K562 (cell line): ENCODE results near the gene PPIL1. TPM values are rescaled to one million over a fixed set of nuclear protein-coding genes. Genes with fewer than 3 reads are reported as not detected.

Source experiments
- ADNP ChIP-seq: fragments of 200-800 bp; sonication (Bioruptor generic); IDR thresholded peaks from 2 replicates; pipeline ENCODE4 v1.6.1; 2016; ENCODE audit warnings: missing genetic modification characterization, missing compliant biosample characterization
- BCOR ChIP-seq: fragments of 450-650 bp; IDR thresholded peaks from 2 replicates; pipeline ENCODE4 v1.6.1; 2016
- BDP1 ChIP-seq: IDR thresholded peaks from 3 replicates; pipeline ENCODE4 v1.6.1; 2011; ENCODE audit not compliant: insufficient read length, insufficient read depth
- BRD4 ChIP-seq: fragments of 200-600 bp; sonication (generic); IDR thresholded peaks from 2 replicates; pipeline ENCODE4 v1.6.1; 2017; ENCODE audit warnings: inconsistent platforms
- CEBPG ChIP-seq, 3 experiments: fragments of 200-800 bp in 1 of 3; sonication (Bioruptor generic) in 1 of 3; sonication (generic) in 1 of 3; formaldehyde crosslinking in 1 of 3; IDR thresholded peaks in 2 of 3; conservative IDR thresholded peaks in 1 of 3; 2 replicates each; pipeline versions ENCODE4 v1.6.1 to v1.8.0; 2016 to 2022; ENCODE audit warnings: missing compliant biosample characterization in 2 of 3, missing genetic modification characterization in 2 of 3, mild to moderate bottlenecking in 1 of 3, missing genetic modification reagents in 1 of 3
- HDAC2 ChIP-seq: fragments of 450-650 bp; IDR thresholded peaks from 2 replicates; pipeline ENCODE4 v1.6.1; 2016; ENCODE audit warnings: mild to moderate bottlenecking
- MAFG ChIP-seq: fragments of 450-650 bp; conservative IDR thresholded peaks from 2 replicates; pipeline ENCODE4 v1.6.1; 2016; ENCODE audit warnings: missing genetic modification characterization, missing compliant biosample characterization
- NFXL1 ChIP-seq: fragments of 450-650 bp; formaldehyde crosslinking; IDR thresholded peaks from 2 replicates; pipeline ENCODE4 v1.4.0; 2021; ENCODE audit warnings: mild to moderate bottlenecking
- NR4A1 ChIP-seq, 2 experiments: fragments of 250-450 bp in 1 of 2; fragments of 450-650 bp in 1 of 2; sonication (Bioruptor Pico) in 1 of 2; IDR thresholded peaks; 2 replicates each; pipeline versions ENCODE4 v1.4.0 to v1.6.1; 2016 to 2020; ENCODE audit warnings: mild to moderate bottlenecking in 2 of 2, missing compliant biosample characterization in 1 of 2, missing genetic modification characterization in 1 of 2, moderate library complexity in 1 of 2
- RBBP5 ChIP-seq: fragments of 200-600 bp; sonication (generic); IDR thresholded peaks from 2 replicates; pipeline ENCODE4 v1.6.1; 2012; ENCODE audit warnings: borderline replicate concordance, mild to moderate bottlenecking, low read length, control low read depth, inconsistent platforms; ENCODE audit not compliant: insufficient read depth, poor library complexity, severe bottlenecking
- XRCC5 ChIP-seq: fragments of 200-400 bp; formaldehyde crosslinking; IDR thresholded peaks from 2 replicates; pipeline ENCODE4 v1.6.1; 2017; ENCODE audit warnings: low read depth, mild to moderate bottlenecking, low read length
- polyA plus RNA-seq, 8 experiments: library from polyadenylated mRNA; depleted of rRNA in 4 of 8; stranded (reverse) in 5 of 8; unstranded in 3 of 8; fragments of >200 nt; fragmentation: Nextera tagmentation in 2 of 8; fragmentation: Illumina TruSeq in 1 of 8; extraction: Ambion mirVana in 2 of 8; extraction: Trizol in 1 of 8; gene quantifications; 2 replicates each; pipeline versions ENCODE4 v1.2.1 to v1.2.3, GENCODE V29; 2011 to 2014; ENCODE audit warnings: inconsistent platforms in 1 of 8, missing spikeins in 1 of 8
- total RNA-seq, 7 experiments: library from RNA; depleted of rRNA in 6 of 7; stranded (reverse); fragments of >200 nt in 6 of 7; fragmentation: Illumina TruSeq in 2 of 7; extraction: Trizol in 2 of 7; gene quantifications; 2 replicates each; pipeline versions ENCODE4 v1.2.1 to v1.2.3, GENCODE V29; 2011 to 2021; ENCODE audit warnings: low replicate concordance in 1 of 7
- TF ChIP-seq, protein P1 (sequence below): fragments of 450-650 bp; IDR thresholded peaks from 2 replicates; pipeline ENCODE4 v1.6.1; 2016; ENCODE audit warnings: missing biosample characterization, missing genetic modification characterization
- TF ChIP-seq, protein P2 (sequence below): fragments of 450-650 bp; IDR thresholded peaks from 2 replicates; pipeline ENCODE4 v1.6.1; 2016; ENCODE audit warnings: mild to moderate bottlenecking, moderate library complexity

PPIL1 gene
- total and polyA plus RNA-seq, 9 of the 15 experiments (the other 6 are each of a cell fraction or from before 2014, with no cell fraction given) = 65.8 to 205 (median 130) TPM

DNA sequence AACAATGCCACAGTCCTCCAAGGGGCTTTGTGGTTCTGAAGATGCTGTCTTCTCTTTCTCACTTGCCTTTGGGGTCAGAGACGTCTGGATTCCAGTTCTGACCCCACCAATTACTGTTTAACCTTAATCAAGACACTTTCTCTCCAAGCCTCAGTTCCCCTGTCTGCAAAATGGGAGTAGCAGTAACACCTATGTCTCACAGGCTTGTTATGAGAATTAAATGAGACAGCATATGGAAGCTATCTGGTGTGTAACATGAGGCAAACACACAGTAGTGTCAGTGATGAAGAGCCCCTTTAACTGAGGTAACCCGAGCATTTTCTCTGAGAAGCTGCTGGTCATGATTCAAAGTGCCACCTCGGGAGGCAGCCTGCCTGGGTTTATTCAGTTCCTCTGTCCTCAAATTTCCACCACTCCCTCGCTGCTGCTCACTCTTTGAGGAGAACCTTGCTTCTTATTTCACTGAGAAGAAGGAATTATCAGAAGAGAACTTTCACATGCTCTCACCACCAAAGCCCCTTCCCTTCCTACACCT is 11.7 kb downstream of the PPIL1 start (continued):
- TF ChIP-seq RBBP5 (peak; percentile 5), NFXL1 (CRISPR knock-in tag) (no peak), XRCC5 (peak; percentile 13; the same call in 1 of the 2 replicates), NR4A1 (CRISPR knock-in tag; IDR thresholded peaks at IDR 0.05) (no peak), NR4A1 (tag; IDR thresholded peaks at IDR 0.05) (0 out of 2 replicates have a peak, but pooled peaks have one; percentile 77), HDAC2 (peak; percentile 58), BCOR (peak; percentile 99), BDP1 (no peak), ADNP (peak; percentile 97), BRD4 (peak; percentile 71; the same call in 1 of the 2 replicates), MAFG (tag) (no peak), CEBPG (CRISPR knock-in tag; IDR thresholded peaks at IDR 0.05) (no peak), CEBPG (tag; conservative IDR thresholded peaks at IDR 0.05 in 1 of 2, IDR thresholded peaks at IDR 0.05 in 1 of 2) (no peak)
- TF ChIP-seq, protein P1, sequence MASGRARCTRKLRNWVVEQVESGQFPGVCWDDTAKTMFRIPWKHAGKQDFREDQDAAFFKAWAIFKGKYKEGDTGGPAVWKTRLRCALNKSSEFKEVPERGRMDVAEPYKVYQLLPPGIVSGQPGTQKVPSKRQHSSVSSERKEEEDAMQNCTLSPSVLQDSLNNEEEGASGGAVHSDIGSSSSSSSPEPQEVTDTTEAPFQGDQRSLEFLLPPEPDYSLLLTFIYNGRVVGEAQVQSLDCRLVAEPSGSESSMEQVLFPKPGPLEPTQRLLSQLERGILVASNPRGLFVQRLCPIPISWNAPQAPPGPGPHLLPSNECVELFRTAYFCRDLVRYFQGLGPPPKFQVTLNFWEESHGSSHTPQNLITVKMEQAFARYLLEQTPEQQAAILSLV (tag) = peak; percentile 5; the same call in 1 of the 2 replicates
- TF ChIP-seq, protein P2, sequence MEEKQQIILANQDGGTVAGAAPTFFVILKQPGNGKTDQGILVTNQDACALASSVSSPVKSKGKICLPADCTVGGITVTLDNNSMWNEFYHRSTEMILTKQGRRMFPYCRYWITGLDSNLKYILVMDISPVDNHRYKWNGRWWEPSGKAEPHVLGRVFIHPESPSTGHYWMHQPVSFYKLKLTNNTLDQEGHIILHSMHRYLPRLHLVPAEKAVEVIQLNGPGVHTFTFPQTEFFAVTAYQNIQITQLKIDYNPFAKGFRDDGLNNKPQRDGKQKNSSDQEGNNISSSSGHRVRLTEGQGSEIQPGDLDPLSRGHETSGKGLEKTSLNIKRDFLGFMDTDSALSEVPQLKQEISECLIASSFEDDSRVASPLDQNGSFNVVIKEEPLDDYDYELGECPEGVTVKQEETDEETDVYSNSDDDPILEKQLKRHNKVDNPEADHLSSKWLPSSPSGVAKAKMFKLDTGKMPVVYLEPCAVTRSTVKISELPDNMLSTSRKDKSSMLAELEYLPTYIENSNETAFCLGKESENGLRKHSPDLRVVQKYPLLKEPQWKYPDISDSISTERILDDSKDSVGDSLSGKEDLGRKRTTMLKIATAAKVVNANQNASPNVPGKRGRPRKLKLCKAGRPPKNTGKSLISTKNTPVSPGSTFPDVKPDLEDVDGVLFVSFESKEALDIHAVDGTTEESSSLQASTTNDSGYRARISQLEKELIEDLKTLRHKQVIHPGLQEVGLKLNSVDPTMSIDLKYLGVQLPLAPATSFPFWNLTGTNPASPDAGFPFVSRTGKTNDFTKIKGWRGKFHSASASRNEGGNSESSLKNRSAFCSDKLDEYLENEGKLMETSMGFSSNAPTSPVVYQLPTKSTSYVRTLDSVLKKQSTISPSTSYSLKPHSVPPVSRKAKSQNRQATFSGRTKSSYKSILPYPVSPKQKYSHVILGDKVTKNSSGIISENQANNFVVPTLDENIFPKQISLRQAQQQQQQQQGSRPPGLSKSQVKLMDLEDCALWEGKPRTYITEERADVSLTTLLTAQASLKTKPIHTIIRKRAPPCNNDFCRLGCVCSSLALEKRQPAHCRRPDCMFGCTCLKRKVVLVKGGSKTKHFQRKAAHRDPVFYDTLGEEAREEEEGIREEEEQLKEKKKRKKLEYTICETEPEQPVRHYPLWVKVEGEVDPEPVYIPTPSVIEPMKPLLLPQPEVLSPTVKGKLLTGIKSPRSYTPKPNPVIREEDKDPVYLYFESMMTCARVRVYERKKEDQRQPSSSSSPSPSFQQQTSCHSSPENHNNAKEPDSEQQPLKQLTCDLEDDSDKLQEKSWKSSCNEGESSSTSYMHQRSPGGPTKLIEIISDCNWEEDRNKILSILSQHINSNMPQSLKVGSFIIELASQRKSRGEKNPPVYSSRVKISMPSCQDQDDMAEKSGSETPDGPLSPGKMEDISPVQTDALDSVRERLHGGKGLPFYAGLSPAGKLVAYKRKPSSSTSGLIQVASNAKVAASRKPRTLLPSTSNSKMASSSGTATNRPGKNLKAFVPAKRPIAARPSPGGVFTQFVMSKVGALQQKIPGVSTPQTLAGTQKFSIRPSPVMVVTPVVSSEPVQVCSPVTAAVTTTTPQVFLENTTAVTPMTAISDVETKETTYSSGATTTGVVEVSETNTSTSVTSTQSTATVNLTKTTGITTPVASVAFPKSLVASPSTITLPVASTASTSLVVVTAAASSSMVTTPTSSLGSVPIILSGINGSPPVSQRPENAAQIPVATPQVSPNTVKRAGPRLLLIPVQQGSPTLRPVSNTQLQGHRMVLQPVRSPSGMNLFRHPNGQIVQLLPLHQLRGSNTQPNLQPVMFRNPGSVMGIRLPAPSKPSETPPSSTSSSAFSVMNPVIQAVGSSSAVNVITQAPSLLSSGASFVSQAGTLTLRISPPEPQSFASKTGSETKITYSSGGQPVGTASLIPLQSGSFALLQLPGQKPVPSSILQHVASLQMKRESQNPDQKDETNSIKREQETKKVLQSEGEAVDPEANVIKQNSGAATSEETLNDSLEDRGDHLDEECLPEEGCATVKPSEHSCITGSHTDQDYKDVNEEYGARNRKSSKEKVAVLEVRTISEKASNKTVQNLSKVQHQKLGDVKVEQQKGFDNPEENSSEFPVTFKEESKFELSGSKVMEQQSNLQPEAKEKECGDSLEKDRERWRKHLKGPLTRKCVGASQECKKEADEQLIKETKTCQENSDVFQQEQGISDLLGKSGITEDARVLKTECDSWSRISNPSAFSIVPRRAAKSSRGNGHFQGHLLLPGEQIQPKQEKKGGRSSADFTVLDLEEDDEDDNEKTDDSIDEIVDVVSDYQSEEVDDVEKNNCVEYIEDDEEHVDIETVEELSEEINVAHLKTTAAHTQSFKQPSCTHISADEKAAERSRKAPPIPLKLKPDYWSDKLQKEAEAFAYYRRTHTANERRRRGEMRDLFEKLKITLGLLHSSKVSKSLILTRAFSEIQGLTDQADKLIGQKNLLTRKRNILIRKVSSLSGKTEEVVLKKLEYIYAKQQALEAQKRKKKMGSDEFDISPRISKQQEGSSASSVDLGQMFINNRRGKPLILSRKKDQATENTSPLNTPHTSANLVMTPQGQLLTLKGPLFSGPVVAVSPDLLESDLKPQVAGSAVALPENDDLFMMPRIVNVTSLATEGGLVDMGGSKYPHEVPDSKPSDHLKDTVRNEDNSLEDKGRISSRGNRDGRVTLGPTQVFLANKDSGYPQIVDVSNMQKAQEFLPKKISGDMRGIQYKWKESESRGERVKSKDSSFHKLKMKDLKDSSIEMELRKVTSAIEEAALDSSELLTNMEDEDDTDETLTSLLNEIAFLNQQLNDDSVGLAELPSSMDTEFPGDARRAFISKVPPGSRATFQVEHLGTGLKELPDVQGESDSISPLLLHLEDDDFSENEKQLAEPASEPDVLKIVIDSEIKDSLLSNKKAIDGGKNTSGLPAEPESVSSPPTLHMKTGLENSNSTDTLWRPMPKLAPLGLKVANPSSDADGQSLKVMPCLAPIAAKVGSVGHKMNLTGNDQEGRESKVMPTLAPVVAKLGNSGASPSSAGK = peak; percentile 25; the same call in 1 of the 2 replicates
